GM21723 (cell line): ENCODE measurements around the gene WDR46.
A peak's percentile ranks its signal among the peaks of the same experiment; 100 is the strongest.
"Not testable (repeated sequence)": the region's sequence is repeated elsewhere in the genome, so short reads cannot be mapped to it uniquely, and the experiment has no call there.

ENCODE experiments used
- ATAC-seq: cut with Tn5 transposase; IDR thresholded peaks from one replicate; pipeline ENCODE4 v1.9.1; 2021; ENCODE audit warnings: mild to moderate bottlenecking, moderate library complexity; ENCODE audit not compliant: unreplicated experiment

WDR46 gene

DNA sequence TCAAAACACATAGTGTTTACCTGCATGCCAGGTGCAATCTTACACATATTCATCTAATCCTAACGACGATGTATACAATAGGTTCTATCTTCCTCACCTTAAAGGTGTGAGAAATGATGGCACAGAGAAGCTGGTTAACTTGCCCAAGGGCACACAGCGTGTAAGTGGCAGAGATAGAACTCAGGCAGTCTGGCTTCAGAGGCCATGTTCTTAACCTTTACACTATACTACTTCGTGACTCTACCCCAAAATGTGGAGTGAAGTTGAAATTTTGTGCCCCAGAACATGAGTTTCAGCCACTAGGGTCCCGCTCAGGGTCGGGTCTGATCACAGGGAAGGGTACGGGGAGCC, 17.9 kb downstream of the WDR46 start:
- no peak for ATAC-seq

DNA sequence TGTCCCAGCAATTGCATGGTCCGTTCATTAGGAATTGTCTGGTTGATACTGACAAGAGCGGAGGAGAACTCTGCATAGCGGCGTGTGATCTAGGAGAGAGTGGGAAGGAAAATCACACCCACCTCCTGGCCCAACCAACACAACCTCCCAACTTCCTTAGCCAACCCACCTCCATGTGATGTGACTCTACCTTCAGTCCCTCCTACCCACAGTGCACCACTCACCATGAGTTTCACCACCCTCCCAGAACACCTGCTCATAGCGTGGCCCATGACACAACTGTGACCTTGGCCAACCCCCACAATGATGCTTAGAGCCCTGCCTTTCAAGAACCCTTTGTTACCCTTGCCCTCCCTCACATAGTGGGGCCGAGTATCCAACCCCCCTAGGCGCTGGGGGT, 25.0 kb downstream of the WDR46 start:
- no peak for ATAC-seq

DNA sequence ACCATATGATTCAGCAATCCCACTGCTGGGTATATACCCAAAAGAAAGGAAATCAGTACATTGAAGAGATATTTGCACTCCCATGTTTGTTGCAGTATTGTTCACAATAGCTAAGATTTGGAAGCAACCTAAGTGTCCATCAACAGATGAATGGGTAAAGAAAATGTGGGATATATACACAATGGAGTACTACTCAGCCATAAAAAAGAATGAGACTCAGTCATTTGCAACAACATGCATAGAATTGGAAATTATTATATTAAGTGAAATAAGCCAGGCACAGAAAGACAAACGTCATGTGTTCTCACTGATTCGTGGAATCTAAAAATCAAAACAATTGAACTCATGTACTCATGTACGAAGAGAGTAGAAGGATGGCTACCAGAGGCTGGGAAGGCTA, 26.5 kb downstream of the WDR46 start:
- not testable (repeated sequence) for ATAC-seq

DNA sequence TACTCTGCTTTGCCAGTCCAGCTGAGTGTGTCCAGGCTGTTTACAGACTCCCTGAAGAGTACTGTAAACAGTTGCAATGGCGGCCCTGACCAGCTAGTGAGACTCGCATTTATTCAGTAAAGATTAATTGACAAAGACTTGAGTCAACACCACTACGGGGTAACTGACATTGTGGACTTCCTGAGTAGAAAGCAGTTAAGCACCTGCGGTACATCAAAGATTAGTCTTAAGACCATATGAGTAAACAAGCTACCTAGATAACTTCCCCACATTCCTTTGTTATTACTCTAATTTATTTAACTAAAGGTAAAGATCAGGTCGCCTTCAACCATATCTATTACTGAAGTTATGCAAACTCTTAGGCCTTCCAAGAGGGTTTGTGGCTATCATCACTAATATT, 30.0 kb downstream of the WDR46 start:
- no peak for ATAC-seq

DNA sequence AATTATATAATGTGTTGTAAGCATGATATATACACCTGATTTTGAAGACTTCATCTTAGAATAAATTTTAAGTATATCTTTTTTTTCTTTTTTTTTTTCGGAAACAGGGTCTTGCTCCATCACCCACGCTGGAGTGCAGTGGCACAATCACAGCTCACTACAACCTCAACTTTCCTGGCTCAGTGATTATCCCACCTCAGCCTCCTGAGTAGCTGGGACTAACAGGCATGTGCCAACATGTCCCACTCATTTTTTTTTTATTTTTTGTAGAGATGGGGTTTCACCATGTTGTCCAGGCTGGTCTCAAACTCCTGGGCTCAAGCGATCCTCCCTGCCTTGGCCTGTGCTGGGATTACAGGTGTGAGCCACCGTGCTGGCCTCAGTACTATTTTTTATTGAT, 34.4 kb downstream of the WDR46 start:
- no peak for ATAC-seq

DNA sequence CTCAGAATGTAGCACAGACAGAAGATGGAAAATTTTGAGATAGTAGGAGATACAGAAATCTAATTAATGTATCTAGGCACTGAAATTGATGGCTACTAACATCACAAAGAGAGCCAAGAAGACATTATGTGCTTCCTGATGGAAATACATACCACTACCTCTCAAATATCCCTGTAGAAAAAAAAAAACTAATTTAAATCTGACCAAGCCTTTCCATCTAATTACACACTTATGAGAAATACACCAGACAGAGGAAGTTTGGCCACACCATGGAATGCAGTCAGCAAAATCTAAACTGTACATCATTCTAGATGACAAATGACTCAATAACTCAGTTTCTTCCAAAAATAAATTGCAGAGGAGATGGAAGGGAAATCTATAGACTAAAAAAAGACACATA, 36.3 kb downstream of the WDR46 start:
- ATAC-seq: no peak

DNA sequence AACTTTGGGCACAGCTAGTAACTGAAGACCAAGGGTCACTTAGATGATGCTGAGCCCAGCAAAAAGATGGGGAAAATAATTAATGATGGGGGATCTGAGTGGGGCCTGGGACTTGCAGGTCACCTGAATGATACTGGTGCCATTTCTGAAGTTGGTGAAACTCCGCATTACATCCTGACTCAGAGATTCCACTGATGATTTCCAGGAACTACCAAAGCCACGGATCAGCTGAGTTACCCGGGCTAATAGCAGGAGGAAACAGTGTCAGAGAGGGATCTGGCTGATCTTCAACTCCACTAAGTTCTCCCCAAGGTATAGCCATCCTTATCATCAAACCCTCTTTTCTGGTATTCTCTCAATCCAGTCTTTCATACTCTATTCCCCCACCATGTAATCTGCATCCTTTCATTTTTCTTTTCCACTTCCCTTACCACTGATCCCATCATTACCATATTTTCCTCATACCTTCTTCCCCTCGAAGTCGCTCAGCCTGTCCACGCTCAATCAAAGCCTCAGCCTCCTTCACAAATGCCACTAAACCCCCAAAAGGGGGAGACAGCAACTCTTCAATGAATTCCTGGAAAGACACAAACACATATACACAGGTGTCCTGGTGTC, 37.5 kb downstream of the WDR46 start:
- ATAC-seq: no peak

DNA sequence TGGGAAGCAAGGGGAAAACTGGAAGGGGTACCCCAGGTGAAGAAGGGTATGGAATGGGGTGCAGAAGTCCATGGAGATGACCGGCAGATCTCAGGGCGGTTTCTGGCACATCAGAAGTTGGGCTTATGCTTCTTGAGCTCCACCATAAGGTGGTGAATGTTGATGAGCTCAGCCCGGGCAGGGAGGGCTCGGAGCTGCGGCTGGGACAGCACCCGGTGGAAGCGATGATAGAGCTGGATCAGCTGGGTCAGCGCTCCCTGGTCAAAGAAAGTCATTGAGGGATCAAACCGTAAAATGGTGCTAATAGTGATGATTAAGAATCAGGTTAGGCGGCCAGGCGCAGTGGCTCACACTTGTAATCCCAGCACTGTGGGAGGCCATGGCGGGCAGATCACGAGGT, 38.3 kb downstream of the WDR46 start:
- ATAC-seq: no peak

DNA sequence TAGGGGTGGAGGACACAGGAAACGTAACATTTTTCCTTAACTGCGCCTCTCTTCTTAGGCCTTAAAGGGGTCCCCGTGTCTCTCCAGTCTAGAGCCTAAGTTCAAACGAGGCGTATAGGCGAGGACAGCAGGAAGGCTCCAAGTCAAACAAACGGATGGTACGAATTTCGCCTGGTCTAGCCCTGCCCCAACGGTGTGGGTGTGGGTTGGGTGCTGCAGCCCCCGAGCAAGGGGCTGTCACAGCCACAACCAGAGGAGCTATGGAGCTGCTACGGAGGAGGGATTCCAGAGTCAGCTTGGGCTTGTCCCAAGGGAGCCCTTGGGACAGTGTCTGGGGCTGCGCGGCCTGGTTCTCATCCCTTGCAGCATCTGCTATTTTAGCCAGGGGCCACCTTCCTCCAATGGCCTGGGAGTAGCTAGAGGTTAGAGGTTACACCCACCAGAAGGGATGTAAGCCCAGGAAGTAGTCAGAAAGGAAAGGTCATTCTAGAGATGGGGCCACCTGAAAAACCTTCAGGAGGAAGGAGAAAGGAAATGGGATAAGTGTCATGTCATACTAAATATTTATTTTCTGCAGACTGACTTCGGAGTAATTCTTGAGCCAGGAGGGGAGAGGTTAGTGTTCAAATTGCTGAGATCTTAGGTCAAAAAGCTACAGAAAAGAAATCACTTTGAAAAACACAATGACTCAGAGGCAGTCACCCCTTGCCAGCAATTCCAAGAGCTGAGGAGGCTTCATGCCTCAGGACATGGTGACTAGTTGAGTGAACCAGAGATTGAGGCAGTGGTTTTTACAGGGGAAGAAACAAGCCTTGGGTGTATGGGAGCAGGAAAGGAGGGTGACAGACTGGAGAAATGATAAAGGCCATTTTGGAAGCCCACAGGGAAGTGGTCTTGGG, 39.1 kb downstream of the WDR46 start:
- peak; percentile 0 for ATAC-seq

DNA sequence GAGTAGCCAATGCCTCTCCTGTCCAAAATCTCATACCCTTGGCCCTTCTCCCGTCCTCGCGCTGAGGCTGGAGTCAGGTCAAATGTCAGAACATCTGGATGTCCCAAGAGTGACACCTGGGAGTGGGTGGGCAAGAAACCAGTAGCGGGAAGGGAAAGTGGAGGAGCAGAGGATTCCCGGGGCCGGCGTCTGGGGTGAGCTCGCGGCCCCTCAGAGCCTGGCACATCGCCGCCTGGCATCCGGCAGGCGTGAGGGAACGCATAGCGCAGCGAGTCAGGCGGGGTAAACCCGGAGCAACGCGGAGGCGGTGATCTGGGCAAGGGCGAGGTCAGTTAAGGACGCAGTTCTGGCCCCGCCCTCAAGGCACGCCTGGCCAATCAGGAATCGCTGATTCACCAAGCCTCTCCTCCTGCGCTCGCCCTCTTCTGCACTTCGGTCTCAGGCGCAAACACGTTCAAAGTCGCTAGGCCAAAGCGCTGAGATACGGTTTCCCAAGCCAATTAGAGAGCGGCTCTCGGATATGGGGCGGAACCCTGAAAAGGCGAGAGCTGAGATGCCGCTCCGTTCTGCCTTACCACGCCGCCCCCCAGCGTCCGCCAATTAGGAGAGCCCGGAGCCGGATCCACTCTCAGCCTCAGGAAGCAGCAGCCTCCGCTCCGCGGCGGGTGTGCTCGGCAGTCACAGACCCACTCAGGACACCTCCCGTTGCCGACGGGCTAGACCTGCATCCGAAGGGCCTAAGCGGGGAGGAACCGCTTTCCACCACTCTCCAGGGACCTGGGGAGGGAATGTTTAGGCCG, 39.9 kb downstream of the WDR46 start:
- peak; percentile 85 for ATAC-seq

DNA sequence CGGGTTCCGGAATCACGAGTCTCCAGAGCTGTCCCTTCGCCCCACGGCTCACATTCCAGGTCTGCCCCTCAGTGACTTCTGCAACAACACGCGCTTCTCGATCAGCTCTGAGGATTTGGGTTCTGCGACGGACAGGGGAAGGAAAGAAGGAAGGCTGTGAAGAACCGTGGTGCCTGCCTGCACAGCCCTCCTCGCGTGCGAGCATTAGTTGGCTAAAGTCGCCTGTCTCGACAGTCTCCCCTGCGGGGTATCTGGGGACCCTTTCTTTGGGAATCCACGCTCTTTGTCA, 40.5 kb downstream of the WDR46 start:
- ATAC-seq: peak; percentile 4

DNA sequence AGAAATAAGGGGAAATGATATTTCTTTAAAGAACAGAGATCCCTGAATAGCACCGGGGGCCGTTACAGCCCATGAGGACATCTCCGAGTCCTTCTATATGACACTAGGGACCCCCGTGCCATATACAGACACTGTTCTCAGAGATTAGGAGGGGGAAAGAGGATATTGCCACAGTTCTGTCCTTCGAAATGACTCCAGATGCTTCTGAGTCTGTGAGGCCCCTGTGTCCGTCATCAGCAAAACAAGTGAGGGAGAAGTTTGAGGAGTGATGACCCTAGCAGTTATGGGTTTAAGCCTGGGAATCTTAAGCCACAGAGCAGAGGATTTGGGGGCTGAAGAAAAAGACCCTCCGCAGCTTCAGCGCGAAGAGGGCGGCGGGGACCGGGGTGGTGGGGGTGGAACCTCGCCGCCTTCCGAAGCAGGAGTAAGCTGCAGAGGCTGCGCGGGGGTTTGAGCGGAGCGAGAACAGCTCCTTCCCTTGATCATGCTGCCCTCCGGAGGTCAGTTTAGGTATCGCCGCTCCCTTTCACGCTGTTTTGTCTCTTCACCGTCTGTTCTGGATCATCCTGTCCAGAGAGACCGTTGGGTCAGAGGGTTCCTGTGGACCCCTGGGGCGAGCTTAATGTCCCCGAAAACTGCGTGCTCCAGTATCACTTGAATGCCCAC, 40.9 kb downstream of the WDR46 start:
- ATAC-seq: peak; percentile 41

DNA sequence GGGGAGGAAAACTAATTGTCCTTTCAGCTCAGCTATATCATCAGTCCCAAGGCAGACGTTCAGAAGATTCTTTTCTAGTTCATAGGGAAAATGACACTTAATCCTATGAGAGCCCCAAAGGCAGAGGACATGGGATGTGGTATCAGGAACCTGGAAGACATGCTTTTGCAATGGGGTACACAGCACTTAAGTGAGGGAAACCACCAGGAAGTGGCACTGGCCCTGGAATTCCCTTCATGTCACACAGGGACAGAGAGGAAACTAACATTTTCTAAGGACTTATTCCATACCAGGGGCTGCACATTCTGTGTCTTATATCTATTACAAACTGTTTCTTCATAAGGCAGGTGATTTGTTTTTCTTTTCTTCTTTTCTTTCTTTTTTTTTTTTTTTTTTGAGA, 45.6 kb downstream of the WDR46 start:
- no peak for ATAC-seq

DNA sequence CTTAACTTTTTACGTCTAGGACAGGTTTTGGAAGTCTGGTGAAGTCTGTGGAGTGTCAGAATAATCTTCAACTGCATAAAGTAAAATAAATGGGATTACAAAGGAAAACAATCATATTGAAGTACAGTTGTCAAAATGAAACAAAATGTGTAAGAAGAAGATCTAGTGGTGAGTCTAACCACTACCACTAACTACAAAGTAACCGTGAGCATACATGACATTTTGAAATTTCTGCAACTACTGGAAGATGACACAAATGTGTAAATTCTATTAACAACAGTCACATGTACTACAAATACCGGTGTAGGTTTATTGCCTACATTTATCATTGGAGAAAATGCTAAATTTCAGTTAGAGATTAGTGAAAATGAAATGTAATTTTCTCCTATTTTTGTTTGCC, 47.1 kb downstream of the WDR46 start:
- ATAC-seq: no peak

DNA sequence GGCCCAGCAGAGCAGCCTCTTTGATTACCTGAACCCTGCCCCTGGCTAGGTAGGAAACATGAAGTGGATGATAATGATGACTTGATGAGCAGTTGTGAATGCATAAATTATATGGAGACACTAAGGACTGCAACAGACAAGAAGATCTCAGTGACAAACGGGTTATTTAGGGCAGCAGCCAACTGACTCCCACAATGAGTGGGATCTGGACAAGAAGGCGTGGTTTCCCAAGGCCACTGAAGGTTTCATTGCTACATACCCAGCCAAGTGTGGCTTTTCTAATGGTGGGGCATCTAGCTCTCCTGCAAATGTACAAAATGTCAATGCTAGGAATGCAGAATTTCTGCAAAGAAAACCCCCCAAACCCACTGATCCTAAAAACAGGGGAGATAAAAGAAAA, 51.3 kb downstream of the WDR46 start:
- ATAC-seq: no peak

DNA sequence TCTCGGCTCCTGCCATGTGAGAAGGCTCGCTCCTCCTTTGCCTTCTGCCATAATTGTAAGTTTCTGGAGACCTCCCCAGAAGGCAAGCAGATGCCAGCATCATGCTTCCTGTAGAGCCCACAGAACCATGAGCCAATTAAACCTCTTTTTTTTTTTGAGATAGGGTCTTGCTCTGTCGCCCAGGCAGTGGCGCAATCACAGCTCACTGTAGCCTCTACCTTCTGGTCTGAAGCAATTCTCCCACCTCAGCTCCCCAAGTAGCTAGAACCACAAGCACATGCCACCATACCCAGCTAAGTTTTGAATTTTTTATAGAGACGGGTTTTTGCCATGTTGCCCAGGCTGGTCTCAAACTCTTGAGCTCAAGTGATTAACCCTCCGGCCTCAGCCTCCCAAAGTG, 52.2 kb downstream of the WDR46 start:
- ATAC-seq: no peak

DNA sequence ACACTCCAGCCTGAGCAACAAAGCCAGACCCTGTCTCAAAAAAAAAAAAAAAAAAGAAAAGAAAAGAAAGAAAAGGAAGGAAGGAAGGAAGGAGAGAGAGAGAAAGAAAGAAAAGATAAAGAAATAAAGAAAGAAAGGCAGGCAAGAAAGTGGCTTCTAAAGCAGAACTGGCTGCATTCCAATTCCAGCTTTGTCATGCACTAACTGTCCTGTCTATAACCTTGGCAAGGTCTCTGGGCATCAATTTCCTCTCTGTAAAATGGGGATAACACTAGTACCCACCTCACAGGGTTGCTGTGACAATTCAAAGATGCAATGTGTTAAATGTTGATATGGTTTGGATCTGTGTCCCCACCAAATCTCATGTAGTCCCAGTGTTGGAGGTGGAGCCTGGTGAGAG, 52.7 kb downstream of the WDR46 start:
- ATAC-seq: no peak

DNA sequence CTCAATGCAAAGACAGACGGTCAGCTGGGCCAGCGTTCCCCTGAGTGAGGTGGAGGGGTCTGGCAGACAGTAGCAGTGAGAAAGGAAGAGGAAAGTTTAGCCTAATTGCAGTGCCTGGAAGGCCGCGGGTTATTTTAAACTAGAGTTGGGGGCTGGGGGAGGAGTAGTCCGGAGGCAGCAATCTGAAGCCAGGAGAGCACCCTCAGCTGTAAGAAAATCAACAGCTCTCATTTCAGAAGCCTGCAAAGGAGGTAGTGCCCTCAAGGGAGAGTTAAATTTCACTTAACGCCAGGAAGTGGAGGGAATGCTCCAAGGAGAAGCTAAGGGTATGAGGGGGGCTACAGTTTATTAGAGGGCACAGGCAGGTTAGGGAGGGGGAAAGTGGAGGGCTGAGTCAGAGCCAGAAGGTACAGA, 53.8 kb downstream of the WDR46 start:
- ATAC-seq: no peak
